K562 (cell line): ENCODE results near the gene CACNG7. TPM values are rescaled to one million over a fixed set of nuclear protein-coding genes. Genes with fewer than 3 reads are reported as not detected.

Source experiments
- ATAC-seq: fragments of 200-7000 bp; cut with Tn5 transposase; 3 replicates; pipeline ENCODE4 v1.9.1; 2020; ENCODE audit warnings: moderate library complexity
- BruUV-seq: library from RNA; stranded (reverse); fragments of 400-500 nt; replicated peaks from 2 replicates; lab custom pipeline; 2021; lab: Mats Ljungman, UMichigan
- CTCF ChIA-PET: fragments of 300-600 bp; formaldehyde crosslinking; extraction: SDS; loops from one replicate; lab custom pipeline; 2021; ENCODE audit warnings: low intra/inter-chr PET ratio; lab: Yijun Ruan, JAX
- POLR2A ChIA-PET: fragments of 300-600, 350-650 bp; sonication (Branson Sonifier 250); formaldehyde crosslinking; extraction: SDS; loops from one replicate; lab custom pipeline; 2021; ENCODE audit warnings: antibody characterized with exemption, inconsistent platforms; lab: Yijun Ruan, JAX
- DNase-seq, 4 experiments: peaks; one replicate each; pipeline versions ENCODE4 v3.0.0 to v3.0.0-alpha.2; 2011 to 2018; ENCODE audit warnings: low spot score in 3 of 4, mixed read lengths in 3 of 4; ENCODE audit errors: extremely low read depth in 1 of 4
- FAIRE-seq: peaks from 2 replicates; lab custom pipeline; 2011; peaks lifted over from hg19 to GRCh38; lab: Jason Lieb, UNC
- H2AFZ ChIP-seq: 2 replicates; pipeline ENCODE4 v1.6.0; 2011; ENCODE audit warnings: low read depth, low read length, control low read depth, inconsistent platforms
- H3K27ac ChIP-seq: fragments of 200-600 bp; 3 replicates; pipeline ENCODE4 v1.8.0; 2011; ENCODE audit warnings: low read depth, mild to moderate bottlenecking, control low read depth, inconsistent platforms, low read length, moderate library complexity, mixed read lengths; ENCODE audit errors: extremely low read depth
- H3K27me3 ChIP-seq, 2 experiments: fragments of 300-600 bp in 1 of 2; 2 replicates in 1 of 2; 3 replicates in 1 of 2; pipeline versions ENCODE4 v1.6.0 to v1.8.0; 2011; ENCODE audit warnings: inconsistent platforms in 2 of 2, low read length in 2 of 2, mild to moderate bottlenecking in 1 of 2, mixed read lengths in 1 of 2, moderate library complexity in 1 of 2; ENCODE audit not compliant: control insufficient read depth in 2 of 2, insufficient read depth in 2 of 2
- H3K36me3 ChIP-seq: fragments of 300-600 bp; 3 replicates; pipeline ENCODE4 v1.8.0; 2011; ENCODE audit warnings: mild to moderate bottlenecking, low read length, inconsistent platforms; ENCODE audit not compliant: control insufficient read depth, insufficient read depth
- H3K4me1 ChIP-seq, 2 experiments: fragments of 200-600 bp in 1 of 2; replicated peaks in 1 of 2; 2 replicates in 1 of 2; 3 replicates in 1 of 2; pipeline versions ENCODE4 v1.5.1 to v1.8.0; 2011; ENCODE audit warnings: inconsistent platforms in 2 of 2, low read length in 2 of 2, mild to moderate bottlenecking in 1 of 2, mixed read lengths in 1 of 2, moderate library complexity in 1 of 2; ENCODE audit not compliant: control insufficient read depth in 2 of 2, insufficient read depth in 2 of 2
- H3K4me2 ChIP-seq: 2 replicates; pipeline ENCODE4 v1.6.1; 2011; ENCODE audit warnings: low read length, control low read depth, inconsistent platforms, mixed read lengths; ENCODE audit not compliant: insufficient read depth
- H3K4me3 ChIP-seq: fragments of 200-600 bp; sonication (generic), shearing (Covaris generic); 2 replicates; pipeline ENCODE4 v1.5.1; 2016; ENCODE audit warnings: control low read depth, inconsistent platforms
- H3K79me2 ChIP-seq: fragments of 200-600 bp; 3 replicates; pipeline ENCODE4 v1.8.0; 2011; ENCODE audit warnings: low read length, inconsistent platforms; ENCODE audit not compliant: control insufficient read depth, insufficient read depth
- H3K9ac ChIP-seq, 2 experiments: 2 replicates each; pipeline versions ENCODE4 v1.6.0 to v1.6.1; 2011; ENCODE audit warnings: low read depth in 2 of 2, low read length in 2 of 2, control low read depth in 1 of 2, inconsistent platforms in 1 of 2, mild to moderate bottlenecking in 1 of 2, mixed read lengths in 1 of 2; ENCODE audit not compliant: insufficient read depth in 1 of 2
- H3K9me1 ChIP-seq: one replicate; pipeline ENCODE4 v1.6.0; 2011; ENCODE audit warnings: inconsistent platforms, mild to moderate bottlenecking, low read length, moderate library complexity; ENCODE audit not compliant: control insufficient read depth, insufficient read depth
- H3K9me3 ChIP-seq: replicated peaks from 2 replicates; pipeline ENCODE4 v1.5.1; 2011; ENCODE audit warnings: low read depth, low read length, inconsistent platforms; ENCODE audit not compliant: control insufficient read depth, insufficient read depth
- H4K20me1 ChIP-seq: replicated peaks from 2 replicates; pipeline ENCODE4 v1.6.1; 2011; ENCODE audit warnings: low read length, inconsistent platforms, mixed read lengths; ENCODE audit not compliant: control insufficient read depth, insufficient read depth
- HDAC6 ChIP-seq: IDR thresholded peaks from 2 replicates; pipeline ENCODE4 v1.6.1; 2012; ENCODE audit warnings: low read depth, mild to moderate bottlenecking, control low read depth, inconsistent platforms, low read length, moderate library complexity
- MYNN ChIP-seq, 2 experiments: sonication (generic); formaldehyde crosslinking in 1 of 2; IDR thresholded peaks; 2 replicates each; pipeline versions ENCODE4 v1.5.0 to v1.6.1; 2016 to 2020; ENCODE audit warnings: antibody characterized with exemption in 1 of 2, missing genetic modification reagents in 1 of 2
- PHB ChIP-seq: fragments of 250-450 bp; sonication (Bioruptor Pico); IDR thresholded peaks from 2 replicates; pipeline ENCODE4 v1.5.0; 2021
- POLR2A ChIP-seq: fragments of 450-650 bp; conservative IDR thresholded peaks from 2 replicates; pipeline ENCODE4 v1.6.1; 2016
- POLR2AphosphoS5 ChIP-seq: IDR thresholded peaks from 2 replicates; pipeline ENCODE4 v1.6.1; 2011; ENCODE audit warnings: mild to moderate bottlenecking, low read depth, low read length, moderate library complexity; ENCODE audit not compliant: control insufficient read depth, insufficient read depth
- POLR2B ChIP-seq: fragments of 450-650 bp; IDR thresholded peaks from 2 replicates; pipeline ENCODE4 v1.6.1; 2018; ENCODE audit warnings: low read depth; ENCODE audit not compliant: partially characterized antibody
- PTBP1 ChIP-seq: fragments of 200-400 bp; formaldehyde crosslinking; IDR thresholded peaks from 2 replicates; pipeline ENCODE4 v1.6.1; 2017; ENCODE audit warnings: low read depth, low read length
- RFX5 ChIP-seq: IDR thresholded peaks from 2 replicates; pipeline ENCODE4 v1.6.1; 2011; ENCODE audit warnings: low read depth, mild to moderate bottlenecking, improper control_type of control experiment, low read length
- SIX5 ChIP-seq, 2 experiments: IDR thresholded peaks; 2 replicates each; pipeline ENCODE4 v1.6.1; 2011; ENCODE audit warnings: low read length in 2 of 2, borderline replicate concordance in 1 of 2, low read depth in 1 of 2, mild to moderate bottlenecking in 1 of 2, moderate library complexity in 1 of 2; ENCODE audit not compliant: insufficient read depth in 1 of 2
- SUPT5H ChIP-seq: fragments of 450-650 bp; IDR thresholded peaks from 2 replicates; pipeline ENCODE4 v1.6.1; 2016
- TCF7L2 ChIP-seq: fragments of 150-350 bp; IDR thresholded peaks from 2 replicates; pipeline ENCODE4 v1.6.1; 2016; ENCODE audit warnings: low read depth, mild to moderate bottlenecking, low read length, moderate library complexity
- TRIM24 ChIP-seq, 2 experiments: fragments of 450-650 bp; IDR thresholded peaks; 2 replicates each; pipeline ENCODE4 v1.6.1; 2016
- UBTF ChIP-seq, 2 experiments: IDR thresholded peaks; 2 replicates each; pipeline ENCODE4 v1.6.1; 2012; ENCODE audit warnings: improper control_type of control experiment in 2 of 2, low read depth in 2 of 2, low read length in 2 of 2, borderline replicate concordance in 1 of 2
- ZNF431 ChIP-seq: sonication (generic); formaldehyde crosslinking; IDR thresholded peaks from 2 replicates; pipeline ENCODE4 v1.8.0; 2022; ENCODE audit warnings: mild to moderate bottlenecking, missing genetic modification reagents
- ZNF584 ChIP-seq: fragments of 200-800 bp; sonication (Bioruptor generic); IDR thresholded peaks from 2 replicates; pipeline ENCODE4 v1.6.1; 2016; ENCODE audit warnings: low read depth, mild to moderate bottlenecking, missing genetic modification characterization, missing compliant biosample characterization
- ZNF780A ChIP-seq: fragments of 250-450 bp; sonication (Bioruptor Pico); IDR thresholded peaks from 2 replicates; pipeline ENCODE4 v1.5.0; 2021; ENCODE audit warnings: mild to moderate bottlenecking
- WGBS: fragments of 100-300 bp; shearing (Covaris generic); methylation state at CpG from one replicate; pipeline ENCODE4 v1.1.6; 2016; ENCODE audit warnings: low coverage, mixed read lengths; ENCODE audit not compliant: insufficient coverage; ENCODE audit errors: missing lambda C conversion rate; 5-methylcytosine and 5-hydroxymethylcytosine counted together
- in situ Hi-C: fragments of 300-500 bp; cut with MboI; formaldehyde crosslinking; loops from 4 replicates; pipeline ENCODE4 v1.15.0; 2018; ENCODE audit warnings: inconsistent platforms, mixed read lengths
- intact Hi-C: fragments of 100-400 bp; cut with micrococcal nuclease; formaldehyde crosslinking; loops from 2 replicates; pipeline ENCODE4 v1.14.2; 2022
- polyA plus RNA-seq, 8 experiments: library from polyadenylated mRNA; depleted of rRNA in 4 of 8; stranded (reverse) in 5 of 8; unstranded in 3 of 8; fragments of >200 nt; fragmentation: Nextera tagmentation in 2 of 8; fragmentation: Illumina TruSeq in 1 of 8; extraction: Ambion mirVana in 2 of 8; extraction: Trizol in 1 of 8; gene quantifications; 2 replicates each; pipeline versions ENCODE4 v1.2.1 to v1.2.3, GENCODE V29; 2011 to 2014; ENCODE audit warnings: inconsistent platforms in 1 of 8, missing spikeins in 1 of 8
- total RNA-seq, 7 experiments: library from RNA; depleted of rRNA in 6 of 7; stranded (reverse); fragments of >200 nt in 6 of 7; fragmentation: Illumina TruSeq in 2 of 7; extraction: Trizol in 2 of 7; gene quantifications; 2 replicates each; pipeline versions ENCODE4 v1.2.1 to v1.2.3, GENCODE V29; 2011 to 2021; ENCODE audit warnings: low replicate concordance in 1 of 7

CACNG7 gene
- total and polyA plus RNA-seq, 9 of the 15 experiments (the other 6 are each of a cell fraction or from before 2014, with no cell fraction given), result not detected

GRCh38 chr19:53874606-53874990, 34.5 kb upstream of the CACNG7 start (continued):
- TF ChIP-seq UBTF (IDR thresholded peaks at IDR 0.05; ENCODE audit: borderline replicate concordance in 1 of 2, low read depth in 2 of 2, low read length in 2 of 2), result no peak

GRCh38 chr19:53875602-53876325, 33.3 kb upstream of the CACNG7 start:
- Histone ChIP-seq H3K27me3 (no peaks in the 10 kb centered on the region), H3K79me2 (peaks cover 28% of the 10 kb centered on the region), H3K27ac (no peak overlapping the region), H3K9me3 (no peaks in the 10 kb centered on the region), H3K9me1 (no peaks in the 10 kb centered on the region), H3K4me1 (peaks cover 9 to 39% of the 10 kb centered on the region in 2 experiments; a peak in 4 of 5 replicates), H4K20me1 (0 out of 2 replicates have a peak, but pooled peaks cover 5% of the 10 kb centered on the region), H2AFZ (no peak overlapping the region), H3K9ac (no peak overlapping the region), H3K4me3 (no peak overlapping the region), H3K4me2 (no peak overlapping the region), H3K36me3 (peaks cover 38% of the 10 kb centered on the region; the same call in 2 of the 3 replicates)
- TSS peak; percentile 22 for BruUV-seq
- no peak for ATAC-seq
- DNase-seq, result no peak
- TF ChIP-seq ZNF780A (CRISPR knock-in tag) (no peak), PTBP1 (no peak), SIX5 (IDR thresholded peaks at IDR 0.05; ENCODE audit: borderline replicate concordance in 1 of 2, insufficient read depth in 1 of 2, low read depth in 1 of 2, low read length in 2 of 2) (no peak), RFX5 (no peak), TRIM24 (IDR thresholded peaks at IDR 0.05) (no peak), SUPT5H (peak; percentile 36; the same call in 1 of the 2 replicates), ZNF431 (CRISPR knock-in tag) (no peak), MYNN (IDR thresholded peaks at IDR 0.05) (0 out of 2 replicates have a peak, but pooled peaks have one; percentile 24), MYNN (CRISPR knock-in tag; IDR thresholded peaks at IDR 0.05) (no peak), POLR2B (peak; percentile 16), POLR2AphosphoS5 (peak; percentile 57; the same call in 1 of the 2 replicates), HDAC6 (no peak), TCF7L2 (no peak), POLR2A (peak; percentile 33), ZNF584 (CRISPR knock-in tag) (no peak), PHB (CRISPR knock-in tag) (no peak)
- no peak for FAIRE-seq
- WGBS, result 87% methylated on average over 14 of the region's 17 CpGs
- ChIA-PET POLR2A (interaction anchor here (0.8 to 4.3 kb wide), 3 partner anchors 8 to 14 kb away, joined by 3 to 27 read pairs (median 8); partner anchors contain the start of gene MYADM), CTCF (interaction anchor here (0.6 kb wide), 1 partner anchor 37 kb away, joined by 4 read pairs; no protein-coding TSS in a partner anchor)
- intact Hi-C loops (no loop called here), in situ Hi-C loops (no loop called here)
